BJ (cell line): ENCODE results near the gene STAB2. TPM values are rescaled to one million over a fixed set of nuclear protein-coding genes. Genes with fewer than 3 reads are reported as not detected.

Source experiments
- CTCF ChIA-PET: fragments of 350-600 bp; formaldehyde crosslinking; extraction: SDS; loops from one replicate; lab custom pipeline; 2021; ENCODE audit warnings: antibody characterized with exemption, inconsistent platforms; lab: Yijun Ruan, JAX
- POLR2A ChIA-PET: fragments of 300-600 bp; sonication (Branson Sonifier 250); formaldehyde crosslinking; extraction: SDS; loops from one replicate; lab custom pipeline; 2021; ENCODE audit warnings: antibody characterized with exemption; lab: Charles Lee
- DNase-seq: peaks from one replicate; pipeline ENCODE4 v3.0.0-alpha.2; 2011; ENCODE audit warnings: low read depth
- H3K27me3 ChIP-seq: 2 replicates; pipeline ENCODE4 v1.6.0; 2011; ENCODE audit warnings: low read length; ENCODE audit not compliant: control insufficient read depth, insufficient read depth
- H3K36me3 ChIP-seq: 2 replicates; pipeline ENCODE4 v1.5.1; 2011; ENCODE audit warnings: low read length; ENCODE audit not compliant: control insufficient read depth, insufficient read depth
- H3K4me3 ChIP-seq: 2 replicates; pipeline ENCODE4 v1.5.1; 2011; ENCODE audit warnings: low read depth, mild to moderate bottlenecking, control low read depth, low read length
- CTCF ChIP-seq: IDR thresholded peaks from 2 replicates; pipeline ENCODE4 v1.5.1; 2011; ENCODE audit warnings: low read depth, mild to moderate bottlenecking, control low read depth, inconsistent platforms, low read length, moderate library complexity; ENCODE audit not compliant: insufficient read depth
- polyA plus RNA-seq: library from polyadenylated mRNA; depleted of rRNA; stranded (reverse); fragments of >200 nt; gene quantifications from 2 replicates; pipeline ENCODE4 v1.2.3, GENCODE V29; 2011

The STAB2 gene
- polyA plus RNA-seq, 1 experiment = not detected

DNA sequence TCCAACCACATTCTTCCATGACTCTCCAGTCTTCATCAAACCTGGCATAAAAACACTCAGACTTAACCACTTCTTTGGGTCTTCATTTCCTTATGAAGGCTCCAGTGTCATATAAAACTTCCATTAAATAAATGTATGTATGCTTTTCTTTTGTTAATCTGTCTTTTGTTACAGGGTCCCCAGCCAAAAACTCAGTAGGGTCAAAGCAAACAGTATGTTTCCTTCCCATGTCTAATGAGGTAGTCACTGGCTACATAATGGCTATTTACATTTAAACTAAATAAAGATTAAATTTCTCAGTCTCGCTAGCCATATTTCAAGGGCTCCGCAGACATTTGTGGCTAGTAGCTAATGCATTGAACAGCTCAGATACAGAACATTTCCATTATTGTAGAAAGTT lies 40.1 kb upstream of the STAB2 start:
- TF ChIP-seq CTCF = no peak
- DNase-seq = no peak
- POLR2A ChIA-PET = interaction anchor here (0.6 kb wide), 1 partner anchor 640 kb away, joined by 10 read pairs; no protein-coding TSS in a partner anchor
- CTCF ChIA-PET = interaction anchor here (0.9 to 7.6 kb wide), 8 partner anchors 12 to 664 kb away, joined by 3 to 84 read pairs (median 17); partner anchors contain the start of gene C12orf42
- Histone ChIP-seq H3K36me3 (no peaks in the 10 kb centered on the region), H3K27me3 (no peaks in the 10 kb centered on the region; the same call in 1 of the 2 replicates), H3K4me3 (no peak overlapping the region)

DNA sequence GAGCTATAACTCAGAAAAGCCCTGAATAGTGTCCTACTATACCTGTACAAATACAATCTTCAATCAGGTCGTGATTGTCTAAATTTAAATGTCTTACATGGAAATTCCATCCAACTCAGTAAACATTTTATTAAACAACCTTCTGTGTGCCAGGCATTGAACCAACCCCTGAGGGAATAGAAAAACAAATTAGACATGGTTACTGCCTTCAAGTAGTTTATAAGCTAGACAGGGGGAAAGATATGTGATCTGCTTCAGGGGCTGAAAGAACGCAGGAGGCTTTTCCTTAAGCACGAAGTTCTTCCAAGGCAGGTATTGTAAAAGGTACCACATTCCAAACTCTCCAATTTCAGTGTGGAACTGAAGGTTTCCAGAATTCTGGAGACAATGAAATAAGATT lies 39.7 kb upstream of the STAB2 start:
- Histone ChIP-seq H3K36me3 (no peaks in the 10 kb centered on the region), H3K27me3 (no peaks in the 10 kb centered on the region; the same call in 1 of the 2 replicates), H3K4me3 (no peak overlapping the region)
- no peak for DNase-seq
- CTCF ChIA-PET = interaction anchor here (0.9 to 7.6 kb wide), 12 partner anchors 10 to 668 kb away, joined by 3 to 84 read pairs (median 7); partner anchors contain the start of gene C12orf42
- no peak for TF ChIP-seq CTCF
- POLR2A ChIA-PET = no interaction called here

DNA sequence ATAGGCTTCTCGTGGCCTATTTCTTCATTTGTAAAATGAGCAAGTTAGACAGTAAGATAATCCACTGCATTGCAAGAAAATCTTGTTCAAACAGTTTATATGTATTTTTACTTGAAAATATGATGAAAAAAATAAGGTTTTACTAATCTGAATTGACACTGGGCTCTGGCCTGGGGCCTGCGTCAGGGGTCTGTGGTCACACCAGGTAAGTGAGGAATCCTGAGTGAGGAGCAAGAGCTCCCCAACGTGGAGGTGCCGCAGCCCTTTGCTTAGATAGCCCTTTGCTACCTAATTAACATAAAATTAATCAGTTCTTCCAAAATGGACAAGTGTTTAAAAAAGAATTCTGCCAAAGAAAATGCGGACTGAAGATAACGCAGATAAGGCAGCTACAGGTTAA lies 39.1 kb upstream of the STAB2 start:
- POLR2A ChIA-PET = no interaction called here
- Histone ChIP-seq H3K36me3 (no peaks in the 10 kb centered on the region), H3K4me3 (no peak overlapping the region), H3K27me3 (no peaks in the 10 kb centered on the region; the same call in 1 of the 2 replicates)
- CTCF ChIA-PET = interaction anchor here (0.6 to 7.6 kb wide), 21 partner anchors 8 to 683 kb away, joined by 3 to 84 read pairs (median 4); partner anchors contain the start of gene C12orf42
- DNase-seq = no peak
- TF ChIP-seq CTCF = no peak

DNA sequence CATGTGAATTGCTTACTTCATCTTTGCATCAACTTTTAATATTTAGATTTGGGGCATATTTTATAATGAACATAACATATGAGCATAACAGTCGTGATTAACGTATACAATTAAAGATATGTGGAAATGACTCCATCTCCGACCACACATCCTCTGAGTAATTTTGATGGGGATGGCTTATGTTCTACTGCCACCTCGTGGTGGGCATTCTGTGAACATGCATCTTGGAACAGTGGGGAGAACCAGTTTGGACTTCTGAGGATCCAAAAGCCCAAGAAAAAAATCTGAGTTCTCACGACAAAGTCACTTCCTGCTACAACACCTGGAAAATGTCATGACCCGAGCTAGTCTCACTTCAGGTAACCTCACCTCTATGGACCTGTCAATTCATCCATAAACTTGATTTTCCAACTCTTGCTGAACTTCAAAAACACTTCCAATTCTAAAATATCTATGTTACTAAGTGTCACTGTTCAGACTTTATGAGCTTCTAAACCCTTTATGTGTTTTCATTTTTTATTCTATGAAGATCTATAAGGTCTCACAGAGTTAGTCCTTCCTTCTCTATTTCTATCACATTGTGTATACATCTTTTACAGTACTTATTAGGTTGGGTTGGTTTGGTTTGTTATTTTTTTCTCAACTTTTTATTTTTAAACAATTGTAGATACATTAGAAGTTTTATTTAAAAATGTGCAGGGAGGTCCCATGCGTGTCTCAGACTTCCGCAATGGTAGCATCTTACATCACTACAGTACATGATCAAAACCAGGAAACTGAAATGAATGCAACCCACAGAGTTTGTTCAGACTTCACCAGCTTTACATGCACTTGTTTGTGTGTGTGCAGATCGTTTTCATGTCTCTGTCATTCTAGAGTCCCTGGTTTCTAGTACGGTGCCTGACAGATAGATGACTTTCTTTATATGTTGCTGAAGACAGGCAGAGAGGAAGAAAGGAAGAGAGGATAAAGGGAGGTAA lies 38.2 kb upstream of the STAB2 start:
- H3K27me3 ChIP-seq = no peaks in the 10 kb centered on the region; the same call in 1 of the 2 replicates
- H3K36me3 ChIP-seq = no peaks in the 10 kb centered on the region
- H3K4me3 ChIP-seq = no peak overlapping the region
- DNase-seq = no peak
- ChIA-PET POLR2A (no interaction called here), CTCF (interaction anchor here (0.6 to 7.6 kb wide), 26 partner anchors 9 to 684 kb away, joined by 3 to 84 read pairs (median 4); partner anchors contain the start of gene C12orf42)
- peak; percentile 87 for TF ChIP-seq CTCF
